HCT116 (cell line): Measurements from ENCODE around the gene PEAK1. TPM values are rescaled to one million over a fixed set of nuclear protein-coding genes. Genes with fewer than 3 reads are reported as not detected.

ENCODE experiments used
- ATAC-seq: fragments of 200-7000 bp; cut with Tn5 transposase; 2 replicates; pipeline ENCODE4 v1.9.1; 2020; ENCODE audit warnings: mild to moderate bottlenecking, moderate library complexity
- BruUV-seq: library from RNA; stranded (reverse); fragments of 400-500 nt; replicated peaks from 2 replicates; lab custom pipeline; 2021; lab: Mats Ljungman, UMichigan
- CTCF ChIA-PET: fragments of 300-600 bp; sonication (Branson Sonifier 250); formaldehyde crosslinking; loops from one replicate; lab custom pipeline; 2021; ENCODE audit warnings: antibody characterized with exemption; lab: Charles Lee
- POLR2A ChIA-PET: fragments of 300-600, 350-600 bp; sonication (Branson Sonifier 250); formaldehyde crosslinking; loops from one replicate; lab custom pipeline; 2021; ENCODE audit warnings: antibody characterized with exemption; lab: Charles Lee
- RAD21 ChIA-PET, 2 experiments: fragments of 300-600 bp; sonication (Branson Sonifier 250); formaldehyde crosslinking; loops; one replicate each; lab custom pipeline; 2023; ENCODE audit warnings: low total read pairs in 2 of 2; ENCODE audit not compliant: uncharacterized antibody in 2 of 2, unreplicated experiment in 2 of 2, low non-redundant PET in 1 of 2; lab: Charles Lee
- DNase-seq: peaks from one replicate; pipeline ENCODE4 v3.0.0-alpha.2; 2010; ENCODE audit warnings: low read depth, low spot score
- H2AFZ ChIP-seq: fragments of 200-600 bp; shearing (Covaris generic), sonication (generic); 2 replicates; pipeline ENCODE4 v1.6.1; 2017; ENCODE audit warnings: low read depth, mixed run types, mixed read lengths, antibody characterized with exemption, low read length; ENCODE audit not compliant: poor library complexity, severe bottlenecking
- H3K27ac ChIP-seq: 2 replicates; pipeline ENCODE4 v1.5.1; 2012; ENCODE audit warnings: low read depth, low read length
- H3K27me3 ChIP-seq: fragments of 200-600 bp; sonication (generic); 2 replicates; pipeline ENCODE4 v1.6.1; 2016; ENCODE audit warnings: mixed run types, low read length, mixed read lengths; ENCODE audit not compliant: insufficient read depth
- H3K36me3 ChIP-seq, 2 experiments: fragments of 200-500 bp in 1 of 2; fragments of 200-600 bp in 1 of 2; sonication (Bioruptor generic) in 1 of 2; sonication (generic) in 1 of 2; 2 replicates each; pipeline versions ENCODE4 v1.5.1 to v1.6.1; 2014 to 2016; ENCODE audit warnings: low read length in 2 of 2, inconsistent platforms in 1 of 2, mixed read lengths in 1 of 2, mixed run types in 1 of 2; ENCODE audit not compliant: insufficient read depth in 2 of 2, control insufficient read depth in 1 of 2
- H3K4me1 ChIP-seq, 2 experiments: fragments of 200-600 bp in 1 of 2; sonication (generic) in 1 of 2; 2 replicates each; pipeline versions ENCODE4 v1.5.1 to v1.6.1; 2012 to 2017; ENCODE audit warnings: low read length in 2 of 2, inconsistent platforms in 1 of 2, mild to moderate bottlenecking in 1 of 2, mixed read lengths in 1 of 2, mixed run types in 1 of 2, moderate library complexity in 1 of 2; ENCODE audit not compliant: insufficient read depth in 2 of 2, control insufficient read depth in 1 of 2
- H3K4me2 ChIP-seq: fragments of 200-600 bp; sonication (generic); 2 replicates; pipeline ENCODE4 v1.6.1; 2017; ENCODE audit warnings: mixed run types, low read length, mixed read lengths
- H3K4me3 ChIP-seq, 2 experiments: fragments of 200-600 bp in 1 of 2; sonication (generic) in 1 of 2; replicated peaks in 1 of 2; 2 replicates each; pipeline ENCODE4 v1.5.1; 2011 to 2016; ENCODE audit warnings: low read length in 2 of 2, control low read depth in 1 of 2, low read depth in 1 of 2, mild to moderate bottlenecking in 1 of 2, mixed read lengths in 1 of 2, mixed run types in 1 of 2
- H3K79me2 ChIP-seq: fragments of 200-600 bp; sonication (generic); 2 replicates; pipeline ENCODE4 v1.6.1; 2017; ENCODE audit warnings: mild to moderate bottlenecking, mixed run types, low read length, moderate library complexity, mixed read lengths; ENCODE audit not compliant: insufficient read depth
- H3K9ac ChIP-seq: fragments of 200-600 bp; sonication (generic); 2 replicates; pipeline ENCODE4 v1.6.1; 2016; ENCODE audit warnings: low read length, mixed read lengths
- H3K9me2 ChIP-seq: fragments of 200-600 bp; sonication (generic), shearing (Covaris generic); 2 replicates; pipeline ENCODE4 v1.6.1; 2017; ENCODE audit warnings: mixed run types, mild to moderate bottlenecking, moderate library complexity; ENCODE audit not compliant: insufficient read depth
- H3K9me3 ChIP-seq, 2 experiments: fragments of 200-500 bp in 1 of 2; fragments of 200-600 bp in 1 of 2; sonication (Bioruptor generic) in 1 of 2; sonication (generic) in 1 of 2; 2 replicates each; pipeline ENCODE4 v1.6.1; 2014 to 2017; ENCODE audit warnings: low read length in 2 of 2, mixed read lengths in 2 of 2, inconsistent platforms in 1 of 2, low read depth in 1 of 2, mild to moderate bottlenecking in 1 of 2, mixed run types in 1 of 2, moderate library complexity in 1 of 2; ENCODE audit not compliant: control insufficient read depth in 1 of 2, insufficient read depth in 1 of 2
- H4K20me1 ChIP-seq: fragments of 200-600 bp; sonication (generic), shearing (Covaris generic); 2 replicates; pipeline ENCODE4 v1.6.1; 2017; ENCODE audit warnings: mixed run types, mild to moderate bottlenecking, moderate library complexity; ENCODE audit not compliant: insufficient read depth
- EGR1 ChIP-seq: IDR thresholded peaks from 2 replicates; pipeline ENCODE4 v1.6.1; 2012; ENCODE audit warnings: low read depth
- ELF1 ChIP-seq: IDR thresholded peaks from 2 replicates; pipeline ENCODE4 v1.6.1; 2012; ENCODE audit warnings: low read depth, borderline replicate concordance
- EZH2phosphoT487 ChIP-seq: fragments of 200-600 bp; IDR thresholded peaks from 2 replicates; pipeline ENCODE4 v1.6.1; 2018; ENCODE audit warnings: antibody characterized with exemption, borderline replicate concordance
- JUND ChIP-seq: IDR thresholded peaks from 2 replicates; pipeline ENCODE4 v1.6.1; 2012
- POLR2A ChIP-seq: IDR thresholded peaks from 2 replicates; pipeline ENCODE4 v1.7.0; 2011; ENCODE audit warnings: borderline replicate concordance; ENCODE audit not compliant: insufficient read depth, insufficient read length; ENCODE audit errors: extremely low read depth
- REST ChIP-seq: IDR thresholded peaks from 2 replicates; pipeline ENCODE4 v1.6.1; 2012; ENCODE audit warnings: low read depth
- SRF ChIP-seq: IDR thresholded peaks from 2 replicates; pipeline ENCODE4 v1.6.1; 2012; ENCODE audit warnings: low read depth
- ZFX ChIP-seq: fragments of 450-650 bp; IDR thresholded peaks from 2 replicates; pipeline ENCODE4 v1.6.1; 2017
- ZNF274 ChIP-seq: fragments of 200-500 bp; sonication (Bioruptor generic); IDR thresholded peaks from 2 replicates; pipeline ENCODE4 v1.6.1; 2014; ENCODE audit warnings: mild to moderate bottlenecking, low read depth, low read length, inconsistent platforms
- intact Hi-C: fragments of 100-400 bp; cut with micrococcal nuclease; formaldehyde crosslinking; loops from 2 replicates; pipeline ENCODE4 v1.10.0; 2022
- total RNA-seq: library from RNA; stranded (reverse); gene quantifications from one replicate; pipeline ENCODE4 v1.2.1, GENCODE V29; 2021; ENCODE audit not compliant: unreplicated experiment
- TF ChIP-seq, protein P1 (sequence below): IDR thresholded peaks from 2 replicates; pipeline ENCODE4 v1.6.1; 2012

Gene PEAK1
- total RNA-seq, 1 experiment from 2014 or later, result 23.4 TPM

DNA sequence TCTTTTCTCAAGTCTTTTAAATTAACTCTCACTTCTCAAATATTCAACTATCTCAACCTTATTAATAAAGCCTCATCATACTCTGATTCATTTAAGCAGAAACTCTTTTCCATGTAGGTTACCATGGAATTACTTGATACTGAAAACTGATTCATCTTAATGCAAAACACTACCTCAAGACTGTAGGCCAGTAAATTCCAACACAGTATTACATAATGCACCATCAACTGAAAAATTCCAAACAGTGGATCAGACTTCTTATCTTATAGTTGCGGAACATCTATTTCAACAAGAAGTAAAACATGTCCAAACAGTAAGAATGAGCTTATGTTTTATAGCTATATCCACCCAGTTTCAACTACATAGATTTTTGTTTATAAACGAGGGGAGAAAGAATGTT lies 124.5 kb downstream of the PEAK1 start:
- no peak overlapping the region for H2AFZ ChIP-seq
- H3K79me2 ChIP-seq, result no peaks in the 10 kb centered on the region
- no peak overlapping the region for H3K4me3 ChIP-seq
- no peaks in the 10 kb centered on the region for H3K36me3 ChIP-seq
- no TSS peak for BruUV-seq
- no peak for TF ChIP-seq SRF
- no peak for TF ChIP-seq ZFX
- TF ChIP-seq POLR2A, result no peak
- TF ChIP-seq EGR1, result no peak
- TF ChIP-seq ELF1, result no peak
- no peak for TF ChIP-seq REST
- TF ChIP-seq JUND, result no peak
- TF ChIP-seq ZNF274, result no peak
- TF ChIP-seq, protein P1, sequence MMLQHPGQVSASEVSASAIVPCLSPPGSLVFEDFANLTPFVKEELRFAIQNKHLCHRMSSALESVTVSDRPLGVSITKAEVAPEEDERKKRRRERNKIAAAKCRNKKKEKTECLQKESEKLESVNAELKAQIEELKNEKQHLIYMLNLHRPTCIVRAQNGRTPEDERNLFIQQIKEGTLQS, result no peak
- no peak for TF ChIP-seq EZH2phosphoT487
- H3K27me3 ChIP-seq, result no peaks in the 10 kb centered on the region
- ChIA-PET POLR2A (no interaction called here), CTCF (no interaction called here), RAD21 (no interaction called here)
- H3K4me1 ChIP-seq, result no peaks in the 10 kb centered on the region
- H3K9me3 ChIP-seq, result no peaks in the 10 kb centered on the region
- DNase-seq (no peak), ATAC-seq (no peak)
- H3K27ac ChIP-seq, result no peak overlapping the region
- H3K9ac ChIP-seq, result no peak overlapping the region
- no peaks in the 10 kb centered on the region for H3K9me2 ChIP-seq
- intact Hi-C loops, result no loop called here
- H4K20me1 ChIP-seq, result no peaks in the 10 kb centered on the region
- no peak overlapping the region for H3K4me2 ChIP-seq
